ENCODE data around the gene PDK3.

Gene PDK3

GRCh38 chrX:24563291-24564010 is 98.4 kb downstream of the PDK3 start:
- no peak for FAIRE-seq

- FAIRE-seq, result no peak
Measured at GRCh38 chrX:24566240-24566639, 101.2 kb downstream of the PDK3 start.

GRCh38 chrX:24567169-24567568 is 102.1 kb downstream of the PDK3 start:
- no peak for FAIRE-seq

GRCh38 chrX:24574743-24575142 is 109.7 kb downstream of the PDK3 start:
- no peak for FAIRE-seq

GRCh38 chrX:24575496-24575895 is 110.4 kb downstream of the PDK3 start:
- FAIRE-seq, result no peak

GRCh38 chrX:24577091-24577490 is 112.0 kb downstream of the PDK3 start:
- FAIRE-seq, result no peak

All from G401.6 (cell line).